DOHH2 (cell line): ENCODE results near the gene OR52K1.

ENCODE experiments used
- EZH2phosphoT487 ChIP-seq: fragments of 200-600 bp; sonication (generic); IDR thresholded peaks from 2 replicates; pipeline ENCODE4 v1.6.1; 2017; ENCODE audit warnings: borderline replicate concordance, mild to moderate bottlenecking, antibody characterized with exemption, low read length, moderate library complexity, mixed read lengths
- TF ChIP-seq, protein P1 (sequence below): fragments of 200-600 bp; sonication (generic); IDR thresholded peaks from one replicate; pipeline ENCODE4 v1.5.1; 2014; ENCODE audit warnings: antibody characterized with exemption, mild to moderate bottlenecking, low read depth, low read length; ENCODE audit not compliant: poor library complexity, severe bottlenecking

DNA sequence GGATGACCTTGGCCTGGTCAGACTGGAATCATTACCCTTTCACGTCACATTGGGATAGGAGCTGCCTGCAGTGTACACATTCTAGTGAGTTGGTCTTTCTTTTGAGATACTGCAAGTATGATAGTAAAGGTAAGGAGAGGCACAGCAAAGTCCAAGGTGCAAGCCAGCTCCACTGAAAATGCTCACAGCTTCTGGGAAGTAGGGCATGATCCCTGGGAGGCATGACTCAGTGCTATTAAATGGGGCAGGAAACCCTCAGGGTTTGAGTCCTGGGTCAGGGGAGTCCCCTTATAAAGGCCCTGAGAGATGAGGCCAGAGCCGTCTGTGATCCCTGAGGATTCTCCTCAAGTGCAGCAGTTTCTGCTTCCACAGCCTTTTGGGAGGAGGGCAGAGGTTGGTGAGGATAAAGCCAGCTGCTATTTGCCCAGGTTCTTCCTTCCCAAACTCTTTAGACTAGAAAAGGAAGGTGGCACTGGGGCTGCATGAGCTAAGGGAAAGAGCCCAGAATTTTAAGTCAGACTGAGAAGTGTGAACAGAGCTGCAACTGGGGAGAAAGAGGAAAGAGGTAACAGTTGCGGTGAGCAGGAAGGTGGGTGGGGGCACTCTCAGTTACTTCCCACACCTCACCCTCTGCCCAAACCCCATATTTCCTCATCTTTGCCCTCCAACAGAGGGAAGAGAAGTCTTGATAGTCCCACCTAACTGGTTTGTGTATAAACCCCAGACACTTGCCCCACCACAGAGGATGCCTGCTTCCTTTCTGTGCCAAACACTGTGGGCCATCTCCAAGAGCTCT, 14.4 kb upstream of the OR52K1 start:
- TF ChIP-seq, protein P1, sequence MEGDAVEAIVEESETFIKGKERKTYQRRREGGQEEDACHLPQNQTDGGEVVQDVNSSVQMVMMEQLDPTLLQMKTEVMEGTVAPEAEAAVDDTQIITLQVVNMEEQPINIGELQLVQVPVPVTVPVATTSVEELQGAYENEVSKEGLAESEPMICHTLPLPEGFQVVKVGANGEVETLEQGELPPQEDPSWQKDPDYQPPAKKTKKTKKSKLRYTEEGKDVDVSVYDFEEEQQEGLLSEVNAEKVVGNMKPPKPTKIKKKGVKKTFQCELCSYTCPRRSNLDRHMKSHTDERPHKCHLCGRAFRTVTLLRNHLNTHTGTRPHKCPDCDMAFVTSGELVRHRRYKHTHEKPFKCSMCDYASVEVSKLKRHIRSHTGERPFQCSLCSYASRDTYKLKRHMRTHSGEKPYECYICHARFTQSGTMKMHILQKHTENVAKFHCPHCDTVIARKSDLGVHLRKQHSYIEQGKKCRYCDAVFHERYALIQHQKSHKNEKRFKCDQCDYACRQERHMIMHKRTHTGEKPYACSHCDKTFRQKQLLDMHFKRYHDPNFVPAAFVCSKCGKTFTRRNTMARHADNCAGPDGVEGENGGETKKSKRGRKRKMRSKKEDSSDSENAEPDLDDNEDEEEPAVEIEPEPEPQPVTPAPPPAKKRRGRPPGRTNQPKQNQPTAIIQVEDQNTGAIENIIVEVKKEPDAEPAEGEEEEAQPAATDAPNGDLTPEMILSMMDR, result no peak
- TF ChIP-seq EZH2phosphoT487, result no peak
